ACC112 (cell line): Measurements from ENCODE around the gene IMPA2.

Experiments used
- H2AFZ ChIP-seq: fragments of 200-600 bp; sonication (generic); one replicate; pipeline ENCODE4 v1.6.0; 2017; ENCODE audit warnings: antibody characterized with exemption, low read length; ENCODE audit not compliant: unreplicated experiment
- H3K27ac ChIP-seq: fragments of 200-600 bp; sonication (generic); 2 replicates; pipeline ENCODE4 v1.5.1; 2014; ENCODE audit warnings: low read depth, mild to moderate bottlenecking, antibody characterized with exemption, low read length, moderate library complexity
- H3K27me3 ChIP-seq: fragments of 200-600 bp; sonication (generic); 2 replicates; pipeline ENCODE4 v1.6.1; 2014; ENCODE audit warnings: mild to moderate bottlenecking, antibody characterized with exemption, low read length, moderate library complexity, mixed read lengths; ENCODE audit not compliant: insufficient read depth
- H3K36me3 ChIP-seq: fragments of 200-600 bp; sonication (generic); 2 replicates; pipeline ENCODE4 v1.6.1; 2016; ENCODE audit warnings: mild to moderate bottlenecking, antibody characterized with exemption, low read length, moderate library complexity, mixed read lengths; ENCODE audit not compliant: insufficient read depth
- H3K4me1 ChIP-seq: fragments of 200-600 bp; sonication (generic); one replicate; pipeline ENCODE4 v1.6.1; 2016; ENCODE audit warnings: low read length, mixed read lengths; ENCODE audit not compliant: insufficient read depth, unreplicated experiment, control insufficient read depth
- H3K4me3 ChIP-seq: fragments of 200-600 bp; sonication (generic); 2 replicates; pipeline ENCODE4 v1.5.1; 2014; ENCODE audit warnings: mild to moderate bottlenecking, low read depth, low read length
- H3K79me2 ChIP-seq: fragments of 200-600 bp; sonication (generic); one replicate; pipeline ENCODE4 v1.6.0; 2016; ENCODE audit warnings: low read length; ENCODE audit not compliant: control insufficient read depth, unreplicated experiment, insufficient read depth

Gene IMPA2

GRCh38 chr18:12041561-12041960, 60.3 kb downstream of the IMPA2 start:
- H3K27ac ChIP-seq = peak overlapping the region; percentile 62

GRCh38 chr18:12043811-12044210, 62.5 kb downstream of the IMPA2 start:
- H2AFZ ChIP-seq = no peak overlapping the region
- no peaks in the 10 kb centered on the region for H3K27me3 ChIP-seq
- H3K4me3 ChIP-seq = no peak overlapping the region
- no peak overlapping the region for H3K27ac ChIP-seq
- H3K4me1 ChIP-seq = peaks cover 22% of the 10 kb centered on the region
- H3K36me3 ChIP-seq = no peaks in the 10 kb centered on the region
- H3K79me2 ChIP-seq = no peaks in the 10 kb centered on the region

More at GRCh38 chr18:12041561-12041960, 60.3 kb downstream of the IMPA2 start:
- no peaks in the 10 kb centered on the region for H3K36me3 ChIP-seq
- no peaks in the 10 kb centered on the region for H3K79me2 ChIP-seq
- no peak overlapping the region for H3K4me3 ChIP-seq
- H3K4me1 ChIP-seq = peaks cover 14% of the 10 kb centered on the region
- no peak overlapping the region for H2AFZ ChIP-seq
- no peaks in the 10 kb centered on the region for H3K27me3 ChIP-seq

- no peaks in the 10 kb centered on the region for H3K79me2 ChIP-seq
- H2AFZ ChIP-seq = no peak overlapping the region
- no peak overlapping the region for H3K4me3 ChIP-seq
- no peaks in the 10 kb centered on the region for H3K27me3 ChIP-seq
- no peak overlapping the region for H3K27ac ChIP-seq
- H3K36me3 ChIP-seq = no peaks in the 10 kb centered on the region
- H3K4me1 ChIP-seq = peaks cover 26% of the 10 kb centered on the region
These were observed 63.3 kb downstream of the IMPA2 start for GRCh38 chr18:12044591-12044990.

GRCh38 chr18:12046046-12046750, 64.9 kb downstream of the IMPA2 start:
- no peak overlapping the region for H3K4me3 ChIP-seq
- H2AFZ ChIP-seq = no peak overlapping the region
- H3K79me2 ChIP-seq = no peaks in the 10 kb centered on the region
- H3K27me3 ChIP-seq = no peaks in the 10 kb centered on the region
- H3K4me1 ChIP-seq = peaks cover 23% of the 10 kb centered on the region
- no peaks in the 10 kb centered on the region for H3K36me3 ChIP-seq
- H3K27ac ChIP-seq = no peak overlapping the region

DNA sequence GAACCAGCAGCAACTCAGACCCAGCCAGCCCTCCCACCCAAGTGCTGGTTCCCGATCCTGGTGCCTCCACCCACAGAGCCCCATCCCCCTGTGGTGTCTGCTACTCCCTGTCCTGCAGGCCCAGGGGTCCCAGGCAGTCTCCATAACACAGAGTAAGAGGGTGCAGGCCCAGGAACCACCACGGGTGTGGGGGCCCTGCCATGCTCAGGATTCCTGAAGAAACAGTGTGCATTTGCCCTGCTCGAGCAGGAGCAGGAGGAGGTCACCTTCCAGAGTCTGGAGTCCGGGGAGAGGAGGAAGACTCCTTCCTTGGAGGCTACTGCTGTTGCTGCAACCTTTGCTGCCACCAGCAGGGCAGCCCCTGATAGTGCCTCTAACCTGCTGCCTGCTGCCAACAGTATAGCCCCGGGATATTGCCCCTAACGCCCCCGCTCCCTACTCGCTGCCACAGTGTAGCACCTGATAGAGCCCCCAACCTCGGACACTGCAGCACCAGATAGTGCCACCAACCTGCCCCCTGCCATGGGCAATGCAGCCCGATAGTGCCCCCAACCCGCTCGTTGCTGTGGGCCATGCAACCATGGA, 65.5 kb downstream of the IMPA2 start:
- H3K27me3 ChIP-seq = no peaks in the 10 kb centered on the region
- no peaks in the 10 kb centered on the region for H3K36me3 ChIP-seq
- H3K27ac ChIP-seq = no peak overlapping the region
- H3K79me2 ChIP-seq = no peaks in the 10 kb centered on the region
- no peak overlapping the region for H3K4me3 ChIP-seq
- no peak overlapping the region for H2AFZ ChIP-seq
- peaks cover 16% of the 10 kb centered on the region for H3K4me1 ChIP-seq

- peak overlapping the region; percentile 3 for H2AFZ ChIP-seq
- no peak overlapping the region for H3K4me3 ChIP-seq
- H3K36me3 ChIP-seq = no peaks in the 10 kb centered on the region
- H3K27ac ChIP-seq = peak overlapping the region; percentile 26; the same call in 1 of the 2 replicates
- H3K4me1 ChIP-seq = peaks cover 12% of the 10 kb centered on the region
- no peaks in the 10 kb centered on the region for H3K27me3 ChIP-seq
- no peaks in the 10 kb centered on the region for H3K79me2 ChIP-seq
These were observed 66.9 kb downstream of the IMPA2 start for GRCh38 chr18:12048010-12048826.

DNA sequence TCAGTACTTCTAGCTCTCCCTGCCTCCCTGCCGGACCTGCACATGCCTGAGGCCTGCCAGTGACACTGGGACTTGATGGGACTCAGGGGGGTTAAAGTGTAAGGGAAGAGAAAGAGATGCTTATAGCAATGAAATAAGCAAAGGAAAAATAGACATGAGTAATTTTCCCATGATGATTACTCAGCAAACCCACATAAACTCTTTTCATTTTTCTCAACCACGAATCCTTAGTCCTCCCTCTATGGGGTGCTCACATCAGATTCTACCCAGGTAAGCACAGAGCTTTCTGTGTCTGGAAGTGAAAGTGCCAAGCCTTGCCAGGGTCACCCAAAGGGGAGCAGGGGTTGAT, 67.5 kb downstream of the IMPA2 start:
- H3K4me1 ChIP-seq = peaks cover 12% of the 10 kb centered on the region
- no peak overlapping the region for H3K4me3 ChIP-seq
- H3K79me2 ChIP-seq = no peaks in the 10 kb centered on the region
- H2AFZ ChIP-seq = peak overlapping the region; percentile 62
- H3K27ac ChIP-seq = peak overlapping the region; percentile 26; the same call in 1 of the 2 replicates
- H3K36me3 ChIP-seq = no peaks in the 10 kb centered on the region
- H3K27me3 ChIP-seq = no peaks in the 10 kb centered on the region

DNA sequence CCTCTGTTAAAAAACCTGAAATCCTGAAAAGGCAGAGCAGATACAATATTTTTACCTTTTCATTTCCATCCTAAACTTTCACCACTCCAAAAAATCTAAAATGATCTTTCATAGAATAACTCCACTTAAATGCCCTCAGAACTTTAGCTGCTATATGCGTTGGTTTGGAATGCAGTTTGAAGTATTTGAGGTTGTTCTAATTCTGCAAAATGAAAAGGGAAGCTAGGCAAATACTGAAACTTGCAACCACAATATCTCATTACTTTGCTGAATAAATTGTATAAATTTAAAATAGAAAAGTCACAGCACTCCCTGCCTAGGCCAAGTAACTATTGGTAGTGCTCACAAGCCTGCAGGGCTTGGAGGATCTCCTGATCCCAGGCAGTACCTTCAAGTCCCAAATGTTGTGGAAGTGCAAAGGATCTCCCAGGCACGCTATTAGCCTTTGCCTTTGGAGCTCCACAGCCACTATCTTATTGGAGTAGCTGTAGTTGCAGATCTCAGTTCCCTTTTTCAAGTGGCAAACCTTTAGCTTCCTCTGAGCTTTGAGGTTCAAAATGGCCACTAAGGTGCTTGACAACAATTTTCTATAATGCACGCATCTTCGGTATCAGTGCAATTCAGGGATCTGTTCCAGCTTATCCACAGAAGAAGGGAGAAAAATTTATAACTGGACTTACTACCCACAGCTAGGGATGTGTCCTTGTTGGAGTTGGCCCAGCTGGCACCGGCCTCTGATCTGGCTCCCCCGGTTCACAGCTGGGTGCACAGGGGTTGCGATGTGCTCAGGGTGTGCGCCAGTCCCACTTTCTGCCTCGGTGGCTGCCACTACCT, 68.9 kb downstream of the IMPA2 start:
- H2AFZ ChIP-seq = no peak overlapping the region
- no peaks in the 10 kb centered on the region for H3K27me3 ChIP-seq
- no peak overlapping the region for H3K4me3 ChIP-seq
- no peak overlapping the region for H3K27ac ChIP-seq
- H3K4me1 ChIP-seq = peaks cover 12% of the 10 kb centered on the region
- H3K79me2 ChIP-seq = no peaks in the 10 kb centered on the region
- no peaks in the 10 kb centered on the region for H3K36me3 ChIP-seq

DNA sequence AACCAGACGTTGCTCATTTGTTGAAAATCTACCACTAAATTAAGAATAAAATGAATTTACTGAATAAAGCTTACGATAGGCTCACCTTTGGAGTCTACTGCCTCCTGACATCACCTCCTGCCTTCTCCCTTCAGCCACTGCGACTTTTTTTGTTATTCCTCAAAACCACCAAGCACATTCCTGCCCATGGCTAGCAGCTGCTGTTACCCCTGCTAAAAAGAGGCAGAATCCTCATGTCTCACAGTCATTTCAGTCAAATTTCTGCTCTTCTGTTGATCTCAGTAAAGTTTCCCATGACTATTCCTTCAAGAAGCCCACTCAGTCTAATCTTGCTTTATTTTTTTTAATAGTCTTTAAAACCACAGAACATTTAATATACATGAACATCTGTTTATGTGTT, 71.6 kb downstream of the IMPA2 start:
- Histone ChIP-seq H2AFZ (no peak overlapping the region), H3K27me3 (no peaks in the 10 kb centered on the region), H3K27ac (no peak overlapping the region), H3K79me2 (no peaks in the 10 kb centered on the region), H3K36me3 (no peaks in the 10 kb centered on the region), H3K4me1 (peaks cover 12% of the 10 kb centered on the region), H3K4me3 (no peak overlapping the region)

GRCh38 chr18:12053289-12053688, 72.0 kb downstream of the IMPA2 start:
- Histone ChIP-seq H3K36me3 (no peaks in the 10 kb centered on the region), H3K79me2 (no peaks in the 10 kb centered on the region), H3K27me3 (no peaks in the 10 kb centered on the region), H3K4me1 (peaks cover 10% of the 10 kb centered on the region), H3K4me3 (no peak overlapping the region), H3K27ac (no peak overlapping the region), H2AFZ (no peak overlapping the region)
